ENCODE measurements around the gene PNPLA6. TPM values are rescaled to one million over a fixed set of nuclear protein-coding genes. Genes with fewer than 3 reads are reported as not detected.

PNPLA6 gene
- total RNA-seq, 1 experiment from 2014 or later: 217 TPM

- peak; percentile 4; the same call in 1 of the 2 replicates for ATAC-seq
- CTCF ChIA-PET: interaction anchor here (0.7 kb wide), 1 partner anchor 47 kb away, joined by 3 read pairs; no protein-coding TSS in a partner anchor
These were observed 19.2 kb upstream of the PNPLA6 start for GRCh38 chr19:7516333-7516732.

GRCh38 chr19:7516878-7517277, 18.6 kb upstream of the PNPLA6 start:
- BruUV-seq (replicated peaks): TSS peak; percentile 37
- intact Hi-C loops (cut with micrococcal nuclease): no loop called here
- ATAC-seq: no peak
- Histone ChIP-seq H3K27me3 (ENCODE audit: low read length) (no peaks in the 10 kb centered on the region), H4K20me1 (ENCODE audit: low read length) (no peaks in the 10 kb centered on the region), H3F3A (ENCODE audit: low read length, unreplicated experiment) (no peaks in the 10 kb centered on the region), H3K79me2 (ENCODE audit: low read length) (no peaks in the 10 kb centered on the region; the same call in 1 of the 2 replicates), H3K9me3 (ENCODE audit: low read length) (no peaks in the 10 kb centered on the region), H2AFZ (ENCODE audit: low read length) (no peak overlapping the region), H3K4me2 (ENCODE audit: low read length) (peak overlapping the region; percentile 97), H3K9me2 (replicated peaks; ENCODE audit: low read length) (no peaks in the 10 kb centered on the region), H3K9ac (ENCODE audit: low read length) (peak overlapping the region; percentile 82), H3K36me3 (ENCODE audit: low read depth, low read length) (no peaks in the 10 kb centered on the region), H3K4me3 (ENCODE audit: low read length) (peak overlapping the region; percentile 70), H3K4me1 (ENCODE audit: insufficient read depth, low read length) (peaks cover 15% of the 10 kb centered on the region), H3K27ac (ENCODE audit: low read length) (no peak overlapping the region)
- TF ChIP-seq EZH2phosphoT487 (IDR thresholded peaks at IDR 0.05; ENCODE audit: borderline replicate concordance, low read length) (no peak), EZH2 (IDR thresholded peaks at IDR 0.05; ENCODE audit: low read length, unreplicated experiment) (no peak)
- TF ChIP-seq, protein P1, sequence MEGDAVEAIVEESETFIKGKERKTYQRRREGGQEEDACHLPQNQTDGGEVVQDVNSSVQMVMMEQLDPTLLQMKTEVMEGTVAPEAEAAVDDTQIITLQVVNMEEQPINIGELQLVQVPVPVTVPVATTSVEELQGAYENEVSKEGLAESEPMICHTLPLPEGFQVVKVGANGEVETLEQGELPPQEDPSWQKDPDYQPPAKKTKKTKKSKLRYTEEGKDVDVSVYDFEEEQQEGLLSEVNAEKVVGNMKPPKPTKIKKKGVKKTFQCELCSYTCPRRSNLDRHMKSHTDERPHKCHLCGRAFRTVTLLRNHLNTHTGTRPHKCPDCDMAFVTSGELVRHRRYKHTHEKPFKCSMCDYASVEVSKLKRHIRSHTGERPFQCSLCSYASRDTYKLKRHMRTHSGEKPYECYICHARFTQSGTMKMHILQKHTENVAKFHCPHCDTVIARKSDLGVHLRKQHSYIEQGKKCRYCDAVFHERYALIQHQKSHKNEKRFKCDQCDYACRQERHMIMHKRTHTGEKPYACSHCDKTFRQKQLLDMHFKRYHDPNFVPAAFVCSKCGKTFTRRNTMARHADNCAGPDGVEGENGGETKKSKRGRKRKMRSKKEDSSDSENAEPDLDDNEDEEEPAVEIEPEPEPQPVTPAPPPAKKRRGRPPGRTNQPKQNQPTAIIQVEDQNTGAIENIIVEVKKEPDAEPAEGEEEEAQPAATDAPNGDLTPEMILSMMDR (conservative IDR thresholded peaks at IDR 0.05; ENCODE audit: low read depth, low read length): no peak
- ChIA-PET POLR2A (ENCODE audit: unreplicated experiment) (interaction anchor here (0.6 kb wide), 1 partner anchor 85 kb away, joined by 5 read pairs; no protein-coding TSS in a partner anchor), CTCF (interaction anchor here (0.5 kb wide), 1 partner anchor 591 kb away, joined by 3 read pairs; no protein-coding TSS in a partner anchor)
- no peak for DNase-seq

More at GRCh38 chr19:7516333-7516732, 19.2 kb upstream of the PNPLA6 start:
- peak overlapping the region; percentile 97 for H3K4me2 ChIP-seq (ENCODE audit: low read length)
- no peaks in the 10 kb centered on the region for H3K9me2 ChIP-seq (replicated peaks; ENCODE audit: low read length)
- intact Hi-C loops (cut with micrococcal nuclease): no loop called here
- H3K36me3 ChIP-seq (ENCODE audit: low read depth, low read length): no peaks in the 10 kb centered on the region
- no peak overlapping the region for H3K27ac ChIP-seq (ENCODE audit: low read length)
- H2AFZ ChIP-seq (ENCODE audit: low read length): peak overlapping the region; percentile 58; the same call in 1 of the 2 replicates
- H3K9ac ChIP-seq (ENCODE audit: low read length): peak overlapping the region; percentile 82
- H4K20me1 ChIP-seq (ENCODE audit: low read length): no peaks in the 10 kb centered on the region
- peak overlapping the region; percentile 70 for H3K4me3 ChIP-seq (ENCODE audit: low read length)
- H3K4me1 ChIP-seq (ENCODE audit: insufficient read depth, low read length): peaks cover 13% of the 10 kb centered on the region
- POLR2A ChIA-PET (ENCODE audit: unreplicated experiment): interaction anchor here (0.6 kb wide), 1 partner anchor 150 kb away, joined by 3 read pairs; no protein-coding TSS in a partner anchor
- no peaks in the 10 kb centered on the region for H3F3A ChIP-seq (ENCODE audit: low read length, unreplicated experiment)
- no TSS peak for BruUV-seq (replicated peaks)
- H3K9me3 ChIP-seq (ENCODE audit: low read length): no peaks in the 10 kb centered on the region
- TF ChIP-seq EZH2phosphoT487 (IDR thresholded peaks at IDR 0.05; ENCODE audit: borderline replicate concordance, low read length): no peak
- TF ChIP-seq, protein P1 (conservative IDR thresholded peaks at IDR 0.05; ENCODE audit: low read depth, low read length): no peak
- TF ChIP-seq EZH2 (IDR thresholded peaks at IDR 0.05; ENCODE audit: low read length, unreplicated experiment): no peak
- no peaks in the 10 kb centered on the region for H3K27me3 ChIP-seq (ENCODE audit: low read length)
- DNase-seq: no peak
- no peaks in the 10 kb centered on the region; the same call in 1 of the 2 replicates for H3K79me2 ChIP-seq (ENCODE audit: low read length)

GRCh38 chr19:7519361-7520130, 16.0 kb upstream of the PNPLA6 start:
- no peak for ATAC-seq
- POLR2A ChIA-PET (ENCODE audit: unreplicated experiment): no interaction called here

More at GRCh38 chr19:7519361-7520130, 16.0 kb upstream of the PNPLA6 start:
- CTCF ChIA-PET: no interaction called here
- no peaks in the 10 kb centered on the region for H4K20me1 ChIP-seq (ENCODE audit: low read length)
- no peaks in the 10 kb centered on the region for H3K36me3 ChIP-seq (ENCODE audit: low read depth, low read length)
- no peak overlapping the region for H3K4me3 ChIP-seq (ENCODE audit: low read length)
- TF ChIP-seq EZH2 (IDR thresholded peaks at IDR 0.05; ENCODE audit: low read length, unreplicated experiment) (no peak), EZH2phosphoT487 (IDR thresholded peaks at IDR 0.05; ENCODE audit: borderline replicate concordance, low read length) (no peak)
- TF ChIP-seq, protein P1 (conservative IDR thresholded peaks at IDR 0.05; ENCODE audit: low read depth, low read length): no peak
- no peak overlapping the region for H3K9ac ChIP-seq (ENCODE audit: low read length)
- no peak overlapping the region for H2AFZ ChIP-seq (ENCODE audit: low read length)
- intact Hi-C loops (cut with micrococcal nuclease): no loop called here
- H3F3A ChIP-seq (ENCODE audit: low read length, unreplicated experiment): no peaks in the 10 kb centered on the region
- no peaks in the 10 kb centered on the region for H3K9me3 ChIP-seq (ENCODE audit: low read length)
- H3K9me2 ChIP-seq (replicated peaks; ENCODE audit: low read length): no peaks in the 10 kb centered on the region
- no peak for DNase-seq
- no peak overlapping the region for H3K4me2 ChIP-seq (ENCODE audit: low read length)
- peaks cover 13% of the 10 kb centered on the region for H3K79me2 ChIP-seq (ENCODE audit: low read length)
- H3K27me3 ChIP-seq (ENCODE audit: low read length): no peaks in the 10 kb centered on the region
- H3K27ac ChIP-seq (ENCODE audit: low read length): no peak overlapping the region
- BruUV-seq (replicated peaks): no TSS peak
- H3K4me1 ChIP-seq (ENCODE audit: insufficient read depth, low read length): peaks cover 26% of the 10 kb centered on the region
